Calu3 (cell line): ENCODE measurements around the gene RYR1. TPM values are rescaled to one million over a fixed set of nuclear protein-coding genes. Genes with fewer than 3 reads are reported as not detected.

ENCODE experiments used
- BruUV-seq: library from RNA; stranded (reverse); fragments of 400-500 nt; replicated peaks from 2 replicates; lab custom pipeline; 2021; lab: Mats Ljungman, UMichigan
- CTCF ChIA-PET: fragments of 300-600 bp; sonication (Branson Sonifier 250); formaldehyde crosslinking; loops from one replicate; lab custom pipeline; 2022; ENCODE audit warnings: antibody characterized with exemption; lab: Charles Lee
- DNase-seq: peaks from one replicate; pipeline ENCODE4 v3.0.0; 2022
- H3K27ac Mint-ChIP-seq: one replicate; pipeline ENCODE4 v1.8.0; 2022; ENCODE audit warnings: mixed read lengths; ENCODE audit not compliant: unreplicated experiment
- H3K27me3 Mint-ChIP-seq: one replicate; pipeline ENCODE4 v1.8.0; 2022; ENCODE audit warnings: mixed read lengths; ENCODE audit not compliant: unreplicated experiment
- H3K36me3 Mint-ChIP-seq: one replicate; pipeline ENCODE4 v1.8.0; 2022; ENCODE audit warnings: mild to moderate bottlenecking, moderate library complexity, mixed read lengths; ENCODE audit not compliant: insufficient read depth, unreplicated experiment
- H3K4me1 Mint-ChIP-seq: one replicate; pipeline ENCODE4 v1.8.0; 2022; ENCODE audit warnings: mild to moderate bottlenecking, low read depth, mixed read lengths; ENCODE audit not compliant: unreplicated experiment
- H3K4me3 Mint-ChIP-seq: one replicate; pipeline ENCODE4 v1.8.0; 2022; ENCODE audit warnings: mild to moderate bottlenecking, low read depth, moderate library complexity, mixed read lengths; ENCODE audit not compliant: unreplicated experiment
- H3K9me3 Mint-ChIP-seq: one replicate; pipeline ENCODE4 v1.8.0; 2022; ENCODE audit warnings: low read depth, mixed read lengths; ENCODE audit not compliant: unreplicated experiment
- intact Hi-C: fragments of 100-400 bp; cut with micrococcal nuclease; formaldehyde crosslinking; loops from one replicate; pipeline ENCODE4 v1.10.0; 2022; ENCODE audit not compliant: unreplicated experiment
- total RNA-seq: library from RNA; stranded (reverse); gene quantifications from 2 replicates; pipeline ENCODE4 v1.2.3, GENCODE V29; 2022
- TF ChIP-seq, protein P1 (sequence below): fragments of 200-600 bp; IDR thresholded peaks from one replicate; pipeline ENCODE4 v1.8.0; 2022; ENCODE audit warnings: antibody characterized with exemption; ENCODE audit not compliant: unreplicated experiment

Gene RYR1
- total RNA-seq, 1 experiment from 2014 or later, result 1.4 TPM

DNA sequence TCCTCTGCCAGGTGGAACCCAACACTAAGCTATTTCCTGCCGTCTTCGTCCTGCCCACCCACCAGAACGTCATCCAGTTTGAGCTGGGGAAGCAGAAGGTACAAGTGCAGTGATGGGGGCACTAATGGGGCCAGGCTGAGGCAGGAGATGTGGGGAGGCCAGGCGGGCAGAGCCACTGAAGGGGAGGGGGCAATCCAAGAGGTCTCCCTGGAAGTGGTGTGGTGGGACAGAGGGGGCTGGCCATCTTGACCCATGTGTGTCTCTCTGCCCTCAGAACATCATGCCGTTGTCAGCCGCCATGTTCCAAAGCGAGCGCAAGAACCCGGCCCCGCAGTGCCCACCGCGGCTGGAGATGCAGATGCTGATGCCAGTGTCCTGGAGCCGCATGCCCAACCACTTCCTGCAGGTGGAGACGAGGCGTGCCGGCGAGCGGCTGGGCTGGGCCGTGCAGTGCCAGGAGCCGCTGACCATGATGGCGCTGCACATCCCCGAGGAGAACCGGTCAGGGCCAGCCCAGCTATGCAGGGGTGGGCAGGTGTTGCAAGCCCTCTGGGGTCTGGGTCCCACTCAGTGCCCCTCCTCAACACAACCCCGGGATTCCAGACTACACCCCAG is 49.6 kb downstream of the RYR1 start:
- H3K9me3 Mint-ChIP-seq, result peaks cover 6% of the 10 kb centered on the region
- TF ChIP-seq, protein P1, sequence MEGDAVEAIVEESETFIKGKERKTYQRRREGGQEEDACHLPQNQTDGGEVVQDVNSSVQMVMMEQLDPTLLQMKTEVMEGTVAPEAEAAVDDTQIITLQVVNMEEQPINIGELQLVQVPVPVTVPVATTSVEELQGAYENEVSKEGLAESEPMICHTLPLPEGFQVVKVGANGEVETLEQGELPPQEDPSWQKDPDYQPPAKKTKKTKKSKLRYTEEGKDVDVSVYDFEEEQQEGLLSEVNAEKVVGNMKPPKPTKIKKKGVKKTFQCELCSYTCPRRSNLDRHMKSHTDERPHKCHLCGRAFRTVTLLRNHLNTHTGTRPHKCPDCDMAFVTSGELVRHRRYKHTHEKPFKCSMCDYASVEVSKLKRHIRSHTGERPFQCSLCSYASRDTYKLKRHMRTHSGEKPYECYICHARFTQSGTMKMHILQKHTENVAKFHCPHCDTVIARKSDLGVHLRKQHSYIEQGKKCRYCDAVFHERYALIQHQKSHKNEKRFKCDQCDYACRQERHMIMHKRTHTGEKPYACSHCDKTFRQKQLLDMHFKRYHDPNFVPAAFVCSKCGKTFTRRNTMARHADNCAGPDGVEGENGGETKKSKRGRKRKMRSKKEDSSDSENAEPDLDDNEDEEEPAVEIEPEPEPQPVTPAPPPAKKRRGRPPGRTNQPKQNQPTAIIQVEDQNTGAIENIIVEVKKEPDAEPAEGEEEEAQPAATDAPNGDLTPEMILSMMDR, result no peak
- H3K4me1 Mint-ChIP-seq, result no peaks in the 10 kb centered on the region
- CTCF ChIA-PET, result no interaction called here
- intact Hi-C loops, result no loop called here
- no peak overlapping the region for H3K27ac Mint-ChIP-seq
- peaks cover 55% of the 10 kb centered on the region for H3K27me3 Mint-ChIP-seq
- no peaks in the 10 kb centered on the region for H3K36me3 Mint-ChIP-seq
- DNase-seq, result no peak
- H3K4me3 Mint-ChIP-seq, result no peak overlapping the region
- no TSS peak for BruUV-seq

DNA sequence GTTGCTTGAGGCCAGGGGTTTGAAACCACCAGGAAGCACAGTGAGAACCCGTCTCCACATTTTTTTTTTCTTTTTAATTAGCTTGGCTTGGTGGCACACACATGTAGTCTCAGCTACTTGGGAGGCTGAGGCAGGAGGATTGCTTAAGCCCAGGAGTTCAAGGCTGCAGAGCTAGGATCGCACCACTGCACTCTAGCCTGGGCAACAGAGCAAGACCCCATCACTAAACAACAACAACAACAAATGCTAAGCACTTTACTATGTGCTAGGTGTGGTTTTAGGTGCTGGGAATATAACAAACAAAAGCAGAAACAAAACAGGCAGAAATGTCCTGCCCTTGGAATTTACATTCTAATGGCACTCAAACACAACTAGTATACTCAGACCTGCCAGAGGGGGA is 51.3 kb downstream of the RYR1 start:
- DNase-seq, result no peak
- Mint-ChIP-seq H3K27me3 (peaks cover 65% of the 10 kb centered on the region), H3K9me3 (peaks cover 6% of the 10 kb centered on the region), H3K27ac (no peak overlapping the region), H3K36me3 (no peaks in the 10 kb centered on the region), H3K4me1 (no peaks in the 10 kb centered on the region), H3K4me3 (no peak overlapping the region)
- intact Hi-C loops, result no loop called here
- CTCF ChIA-PET, result no interaction called here
- TF ChIP-seq, protein P1, result no peak
- no TSS peak for BruUV-seq

DNA sequence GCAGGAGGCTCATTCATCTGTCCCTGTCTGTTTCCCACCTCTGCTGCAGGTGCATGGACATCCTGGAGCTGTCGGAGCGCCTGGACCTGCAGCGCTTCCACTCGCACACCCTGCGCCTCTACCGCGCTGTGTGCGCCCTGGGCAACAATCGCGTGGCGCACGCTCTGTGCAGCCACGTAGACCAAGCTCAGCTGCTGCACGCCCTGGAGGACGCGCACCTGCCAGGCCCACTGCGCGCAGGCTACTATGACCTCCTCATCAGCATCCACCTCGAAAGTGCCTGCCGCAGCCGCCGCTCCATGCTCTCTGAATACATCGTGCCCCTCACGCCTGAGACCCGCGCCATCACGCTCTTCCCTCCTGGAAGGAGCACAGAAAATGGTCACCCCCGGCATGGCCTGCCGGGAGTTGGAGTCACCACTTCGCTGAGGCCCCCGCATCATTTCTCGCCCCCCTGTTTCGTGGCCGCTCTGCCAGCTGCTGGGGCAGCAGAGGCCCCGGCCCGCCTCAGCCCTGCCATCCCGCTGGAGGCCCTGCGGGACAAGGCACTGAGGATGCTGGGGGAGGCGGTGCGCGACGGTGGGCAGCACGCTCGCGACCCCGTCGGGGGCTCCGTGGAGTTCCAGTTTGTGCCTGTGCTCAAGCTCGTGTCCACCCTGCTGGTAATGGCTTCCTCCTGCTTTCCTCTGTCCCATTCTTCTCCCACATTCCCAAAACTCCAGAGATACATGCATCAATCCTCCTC is 52.2 kb downstream of the RYR1 start:
- intact Hi-C loops, result no loop called here
- H3K27ac Mint-ChIP-seq, result no peak overlapping the region
- TF ChIP-seq, protein P1, result no peak
- H3K36me3 Mint-ChIP-seq, result no peaks in the 10 kb centered on the region
- H3K4me3 Mint-ChIP-seq, result no peak overlapping the region
- H3K4me1 Mint-ChIP-seq, result no peaks in the 10 kb centered on the region
- no peak for DNase-seq
- CTCF ChIA-PET, result no interaction called here
- BruUV-seq, result no TSS peak
- peaks cover 10% of the 10 kb centered on the region for H3K9me3 Mint-ChIP-seq
- H3K27me3 Mint-ChIP-seq, result peaks cover 74% of the 10 kb centered on the region

DNA sequence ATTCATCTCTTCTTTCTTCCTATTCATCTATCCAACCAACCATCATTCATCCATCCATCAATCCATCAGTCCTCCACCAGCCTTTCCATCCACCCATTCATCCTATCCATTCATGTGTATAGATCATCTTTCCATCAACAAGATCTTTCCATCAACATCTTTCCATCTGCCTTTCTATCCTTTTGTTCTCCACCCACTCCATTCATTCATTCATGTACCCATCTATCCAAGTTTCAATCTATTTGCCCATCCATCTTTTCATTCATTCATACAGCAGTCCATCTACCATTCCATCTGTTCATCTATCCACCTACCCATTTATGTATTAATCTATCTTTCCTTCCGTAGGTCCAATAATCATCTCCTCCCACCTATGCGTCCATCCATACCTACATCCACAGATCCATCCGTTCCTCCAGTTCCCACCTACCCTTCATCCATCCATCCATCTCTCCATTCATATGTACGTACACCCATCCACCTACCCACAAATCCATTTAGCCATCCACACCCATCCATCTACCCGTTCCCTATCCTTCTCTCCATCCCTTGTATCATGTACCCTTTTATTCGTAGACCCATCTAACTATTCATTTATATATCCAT is 53.3 kb downstream of the RYR1 start:
- Mint-ChIP-seq H3K9me3 (peaks cover 12% of the 10 kb centered on the region), H3K4me3 (no peak overlapping the region), H3K27me3 (peaks cover 74% of the 10 kb centered on the region), H3K4me1 (no peaks in the 10 kb centered on the region), H3K36me3 (no peaks in the 10 kb centered on the region), H3K27ac (no peak overlapping the region)
- no peak for DNase-seq
- TF ChIP-seq, protein P1, result no peak
- intact Hi-C loops, result no loop called here
- BruUV-seq, result no TSS peak
- CTCF ChIA-PET, result no interaction called here
